HL-60 (cell line): ENCODE measurements around the gene FHIT.
A peak's percentile ranks its signal among the peaks of the same experiment; 100 is the strongest.

Experiments
- DNase-seq, 2 experiments: peaks; one replicate each; pipeline ENCODE4 v3.0.0-alpha.2; 2010 to 2020; ENCODE audit warnings: low read depth in 1 of 2, low spot score in 1 of 2
- H3K27ac ChIP-seq: fragments of 250-450 bp; sonication (Bioruptor Pico); replicated peaks from 2 replicates; pipeline ENCODE4 v1.5.1; 2020; ENCODE audit warnings: mild to moderate bottlenecking, moderate library complexity
- H3K27me3 ChIP-seq: fragments of 250-450 bp; sonication (Bioruptor Pico); 2 replicates; pipeline ENCODE4 v1.5.1; 2021; ENCODE audit warnings: mild to moderate bottlenecking, moderate library complexity; ENCODE audit not compliant: insufficient read depth, poor library complexity, severe bottlenecking
- H3K4me3 ChIP-seq: replicated peaks from 2 replicates; pipeline ENCODE4 v1.5.1; 2011; ENCODE audit warnings: mild to moderate bottlenecking, control low read depth, low read length; ENCODE audit not compliant: insufficient read depth
- CTCF ChIP-seq: IDR thresholded peaks from one replicate; pipeline ENCODE4 v1.5.1; 2011; ENCODE audit warnings: low read length, control low read depth, inconsistent platforms; ENCODE audit not compliant: insufficient read depth
- GABPA ChIP-seq: IDR thresholded peaks from 2 replicates; pipeline ENCODE4 v1.6.1; 2012; ENCODE audit warnings: low read depth
- POLR2AphosphoS5 ChIP-seq: IDR thresholded peaks from 2 replicates; pipeline ENCODE4 v1.6.1; 2012; ENCODE audit warnings: low read depth
- REST ChIP-seq: IDR thresholded peaks from 2 replicates; pipeline ENCODE4 v1.6.1; 2012; ENCODE audit warnings: low read depth; ENCODE audit not compliant: insufficient replicate concordance
- SPI1 ChIP-seq: IDR thresholded peaks from 2 replicates; pipeline ENCODE4 v1.6.1; 2012; ENCODE audit warnings: low read depth, mild to moderate bottlenecking, borderline replicate concordance

The FHIT gene

GRCh38 chr3:59953104-59953503, 1298.1 kb downstream of the FHIT start:
- no peak for DNase-seq
- H3K4me3 ChIP-seq: no peak overlapping the region
- H3K27me3 ChIP-seq: no peaks in the 10 kb centered on the region
- no peak overlapping the region for H3K27ac ChIP-seq
- TF ChIP-seq CTCF (no peak), POLR2AphosphoS5 (no peak)

- no peaks in the 10 kb centered on the region for H3K27me3 ChIP-seq
- H3K27ac ChIP-seq: no peak overlapping the region
- H3K4me3 ChIP-seq: no peak overlapping the region
- no peak for DNase-seq
- TF ChIP-seq POLR2AphosphoS5: no peak
- TF ChIP-seq REST: no peak
- TF ChIP-seq CTCF: no peak
- no peak for TF ChIP-seq SPI1
- TF ChIP-seq GABPA: no peak
These were observed 1301.9 kb downstream of the FHIT start for GRCh38 chr3:59949311-59949710.

GRCh38 chr3:59946401-59946800, 1304.9 kb downstream of the FHIT start:
- TF ChIP-seq GABPA (no peak), REST (no peak), POLR2AphosphoS5 (no peak), CTCF (no peak), SPI1 (no peak)
- no peak for DNase-seq
- Histone ChIP-seq H3K27ac (no peak overlapping the region), H3K4me3 (no peak overlapping the region), H3K27me3 (no peaks in the 10 kb centered on the region)

- DNase-seq: peak in 1 of 2 experiments; percentile 8
- H3K4me3 ChIP-seq: no peak overlapping the region
- H3K27ac ChIP-seq: peak overlapping the region; percentile 27; the same call in 1 of the 2 replicates
- no peaks in the 10 kb centered on the region for H3K27me3 ChIP-seq
- TF ChIP-seq REST: no peak
- peak; percentile 88 for TF ChIP-seq SPI1
These were observed 1310.5 kb downstream of the FHIT start for GRCh38 chr3:59940718-59941117.
